IPS DF 6.9 (cell line): ENCODE results near the gene RPP21.

Source experiments
- DNase-seq: peaks from one replicate; pipeline ENCODE4 v3.0.0-alpha.2; 2013; ENCODE audit warnings: low read depth, low spot score
- H3K27ac ChIP-seq: one replicate; pipeline ENCODE4 v1.5.1; 2013; ENCODE audit warnings: low read length, control low read depth
- H3K27me3 ChIP-seq: 2 replicates; pipeline ENCODE4 v1.6.1; 2013; ENCODE audit warnings: mild to moderate bottlenecking, low read length; ENCODE audit not compliant: control insufficient read depth, insufficient read depth
- H3K36me3 ChIP-seq: 2 replicates; pipeline ENCODE4 v1.6.1; 2013; ENCODE audit warnings: low read length; ENCODE audit not compliant: control insufficient read depth, insufficient read depth
- H3K4me1 ChIP-seq: 2 replicates; pipeline ENCODE4 v1.6.1; 2013; ENCODE audit warnings: low read length; ENCODE audit not compliant: control insufficient read depth, insufficient read depth
- H3K4me3 ChIP-seq: 2 replicates; pipeline ENCODE4 v1.5.1; 2013; ENCODE audit warnings: mild to moderate bottlenecking, low read length
- H3K9me3 ChIP-seq: 2 replicates; pipeline ENCODE4 v1.6.1; 2013; ENCODE audit warnings: low read length, inconsistent platforms; ENCODE audit not compliant: control insufficient read depth, insufficient read depth
- WGBS: extraction: QIAGEN DNeasy Blood & Tissue Kit; methylation state at CpG from one replicate; pipeline ENCODE4 v1.1.7; 2013; ENCODE audit warnings: mixed read lengths, missing lambda C conversion rate; ENCODE audit not compliant: insufficient read length, insufficient coverage; 5-methylcytosine and 5-hydroxymethylcytosine counted together

Gene RPP21

GRCh38 chr6:30329331-30329730 lies 15.6 kb upstream of the RPP21 start:
- H3K36me3 ChIP-seq = peaks cover 15% of the 10 kb centered on the region; the same call in 1 of the 2 replicates
- peaks cover 1% of the 10 kb centered on the region; the same call in 1 of the 2 replicates for H3K4me1 ChIP-seq
- DNase-seq = no peak
- no peak overlapping the region for H3K27ac ChIP-seq
- no peaks in the 10 kb centered on the region for H3K27me3 ChIP-seq
- H3K4me3 ChIP-seq = peak overlapping the region; percentile 13; the same call in 1 of the 2 replicates
- no CpG with 5 or more reads among the region's 12 CpGs for WGBS
- H3K9me3 ChIP-seq = no peaks in the 10 kb centered on the region

- Histone ChIP-seq H3K27me3 (no peaks in the 10 kb centered on the region), H3K9me3 (no peaks in the 10 kb centered on the region), H3K4me3 (no peak overlapping the region), H3K4me1 (peaks cover 1% of the 10 kb centered on the region; the same call in 1 of the 2 replicates), H3K27ac (no peak overlapping the region), H3K36me3 (peaks cover 19% of the 10 kb centered on the region; the same call in 1 of the 2 replicates)
- DNase-seq = no peak
- WGBS = no CpG with 5 or more reads among the region's 3 CpGs
These were observed 13.0 kb upstream of the RPP21 start for GRCh38 chr6:30331981-30332380.

GRCh38 chr6:30334075-30334783 lies 10.7 kb upstream of the RPP21 start:
- no CpG with 5 or more reads among the region's 2 CpGs for WGBS
- no peaks in the 10 kb centered on the region for H3K9me3 ChIP-seq
- no peaks in the 10 kb centered on the region for H3K4me1 ChIP-seq
- no peak overlapping the region for H3K27ac ChIP-seq
- no peaks in the 10 kb centered on the region for H3K27me3 ChIP-seq
- H3K36me3 ChIP-seq = peaks cover 18% of the 10 kb centered on the region; the same call in 1 of the 2 replicates
- no peak overlapping the region for H3K4me3 ChIP-seq
- DNase-seq = no peak

GRCh38 chr6:30340589-30341054 lies 4.3 kb upstream of the RPP21 start:
- Histone ChIP-seq H3K36me3 (peaks cover 11% of the 10 kb centered on the region; the same call in 1 of the 2 replicates), H3K27ac (no peak overlapping the region), H3K4me1 (no peaks in the 10 kb centered on the region), H3K9me3 (no peaks in the 10 kb centered on the region), H3K4me3 (no peak overlapping the region), H3K27me3 (no peaks in the 10 kb centered on the region)
- WGBS = no CpG with 5 or more reads among the region's 6 CpGs
- no peak for DNase-seq

GRCh38 chr6:30341218-30341617 lies 3.7 kb upstream of the RPP21 start:
- Histone ChIP-seq H3K4me1 (0 out of 2 replicates have a peak, but pooled peaks cover under 1% of the 10 kb centered on the region), H3K36me3 (peaks cover 9% of the 10 kb centered on the region; the same call in 1 of the 2 replicates), H3K27me3 (no peaks in the 10 kb centered on the region), H3K27ac (no peak overlapping the region), H3K9me3 (no peaks in the 10 kb centered on the region), H3K4me3 (no peak overlapping the region)
- no peak for DNase-seq
- WGBS = no CpG with 5 or more reads among the region's 3 CpGs

- WGBS = no CpG with 5 or more reads among the region's 16 CpGs
- Histone ChIP-seq H3K36me3 (peaks cover 11% of the 10 kb centered on the region; the same call in 1 of the 2 replicates), H3K4me3 (no peak overlapping the region), H3K27ac (no peak overlapping the region), H3K4me1 (0 out of 2 replicates have a peak, but pooled peaks cover 2% of the 10 kb centered on the region), H3K27me3 (no peaks in the 10 kb centered on the region), H3K9me3 (no peaks in the 10 kb centered on the region)
- no peak for DNase-seq
These were observed 3.2 kb upstream of the RPP21 start for GRCh38 chr6:30341728-30342127.

- 0 out of 2 replicates have a peak, but pooled peaks cover 2% of the 10 kb centered on the region for H3K4me1 ChIP-seq
- H3K27me3 ChIP-seq = no peaks in the 10 kb centered on the region
- DNase-seq = no peak
- no CpG with 5 or more reads among the region's 4 CpGs for WGBS
- H3K9me3 ChIP-seq = no peaks in the 10 kb centered on the region
- no peak overlapping the region for H3K27ac ChIP-seq
- H3K36me3 ChIP-seq = peaks cover 13% of the 10 kb centered on the region; the same call in 1 of the 2 replicates
- H3K4me3 ChIP-seq = no peak overlapping the region
These were observed 627 bp upstream of the RPP21 start for GRCh38 chr6:30344191-30344867.

GRCh38 chr6:30345852-30346251 lies 896 bp downstream of the RPP21 start:
- H3K27ac ChIP-seq = no peak overlapping the region
- no peaks in the 10 kb centered on the region for H3K27me3 ChIP-seq
- H3K4me3 ChIP-seq = peak overlapping the region; percentile 18; the same call in 1 of the 2 replicates
- peaks cover 13% of the 10 kb centered on the region; the same call in 1 of the 2 replicates for H3K36me3 ChIP-seq
- DNase-seq = no peak
- WGBS = no CpG with 5 or more reads among the region's 4 CpGs
- H3K9me3 ChIP-seq = no peaks in the 10 kb centered on the region
- H3K4me1 ChIP-seq = 0 out of 2 replicates have a peak, but pooled peaks cover 2% of the 10 kb centered on the region

- Histone ChIP-seq H3K27me3 (no peaks in the 10 kb centered on the region), H3K27ac (no peak overlapping the region), H3K4me3 (no peak overlapping the region), H3K36me3 (peaks cover 6% of the 10 kb centered on the region; the same call in 1 of the 2 replicates), H3K4me1 (0 out of 2 replicates have a peak, but pooled peaks cover 2% of the 10 kb centered on the region), H3K9me3 (no peaks in the 10 kb centered on the region)
- WGBS = no CpG with 5 or more reads among the region's 3 CpGs
- no peak for DNase-seq
These were observed 4.0 kb downstream of the RPP21 start for GRCh38 chr6:30348957-30349356.

GRCh38 chr6:30349421-30350177 lies 4.6 kb downstream of the RPP21 start:
- Histone ChIP-seq H3K4me1 (0 out of 2 replicates have a peak, but pooled peaks cover 2% of the 10 kb centered on the region), H3K4me3 (no peak overlapping the region), H3K27me3 (no peaks in the 10 kb centered on the region), H3K36me3 (peaks cover 6% of the 10 kb centered on the region; the same call in 1 of the 2 replicates), H3K9me3 (no peaks in the 10 kb centered on the region), H3K27ac (no peak overlapping the region)
- no peak for DNase-seq
- whole genome bisulfite sequencing = no CpG with 5 or more reads among the region's 3 CpGs
